Breast epithelium (tissue), 4 donors: ENCODE measurements around the gene HMGCR. TPM values are rescaled to one million over a fixed set of nuclear protein-coding genes. Genes with fewer than 3 reads are reported as not detected.
"Not testable (repeated sequence)": the region's sequence is repeated elsewhere in the genome, so short reads cannot be mapped to it uniquely, and the experiment has no call there.

Experiments
- DNase-seq, 2 donors: peaks; one replicate each; pipeline ENCODE4 v3.0.0-alpha.2; 2019; ENCODE audit warnings: low spot score in 2 of 2
- H3K27ac ChIP-seq, 2 donors: fragments of 200-600 bp; sonication (generic) in 1 of 2; one replicate each; pipeline ENCODE4 v1.5.1; 2016 to 2019; ENCODE audit warnings: mild to moderate bottlenecking in 1 of 2
- H3K27me3 ChIP-seq, 2 donors: fragments of 200-600 bp; sonication (generic) in 1 of 2; one replicate each; pipeline versions ENCODE4 v1.5.1 to v1.6.0; 2017 to 2019; ENCODE audit warnings: control low read depth in 1 of 2, mild to moderate bottlenecking in 1 of 2
- H3K36me3 ChIP-seq: fragments of 200-600 bp; one replicate; pipeline ENCODE4 v1.5.1; 2019
- H3K4me1 ChIP-seq, 2 donors: fragments of 200-600 bp; sonication (generic); one replicate each; pipeline ENCODE4 v1.5.1; 2016 to 2019; ENCODE audit warnings: control low read depth in 1 of 2
- H3K4me3 ChIP-seq, 3 donors: fragments of 200-600 bp; sonication (generic); 1 replicate in 2 of 3; 2 replicates in 1 of 3; pipeline ENCODE4 v1.5.1; 2016 to 2019; ENCODE audit warnings: mild to moderate bottlenecking in 3 of 3, moderate library complexity in 2 of 3
- H3K9me3 ChIP-seq, 2 donors: fragments of 200-600 bp; sonication (generic) in 1 of 2; one replicate each; pipeline ENCODE4 v1.5.1; 2016 to 2019; ENCODE audit warnings: control low read depth in 1 of 2
- CTCF ChIP-seq, 3 donors: fragments of 450-650 bp; IDR thresholded peaks; one replicate each; pipeline ENCODE4 v1.5.1; 2016 to 2017; ENCODE audit warnings: antibody characterized with exemption in 3 of 3, mild to moderate bottlenecking in 3 of 3, moderate library complexity in 3 of 3
- POLR2A ChIP-seq: fragments of 450-650 bp; IDR thresholded peaks from one replicate; pipeline ENCODE4 v1.6.1; 2016; ENCODE audit warnings: antibody characterized with exemption, mild to moderate bottlenecking, moderate library complexity
- POLR2AphosphoS5 ChIP-seq, 3 donors: sonication (generic); formaldehyde crosslinking; IDR thresholded peaks; one replicate each; pipeline ENCODE4 v1.6.1; 2017; ENCODE audit warnings: antibody characterized with exemption in 3 of 3
- intact Hi-C: fragments of 100-400 bp; cut with DNase I; formaldehyde crosslinking; loops from one replicate; pipeline ENCODE4 v1.15.1; 2023; ENCODE audit warnings: low total_unique reads
- total RNA-seq, 3 donors: library from RNA; depleted of rRNA; stranded (reverse); fragments of >200 nt; gene quantifications; one replicate each; pipeline ENCODE4 v1.1.0, GENCODE V29; 2016

The HMGCR gene
- total RNA-seq, 3 donors from 2014 or later = 12.8 to 34.0 (median 16.5) TPM

GRCh38 chr5:75310212-75310611 lies 26.8 kb upstream of the HMGCR start:
- H3K9me3 ChIP-seq = no peaks in the 10 kb centered on the region
- no peaks in the 10 kb centered on the region for H3K4me1 ChIP-seq
- no peak overlapping the region for H3K4me3 ChIP-seq
- intact Hi-C loops = no loop called here
- no peak for TF ChIP-seq CTCF (IDR thresholded peaks at IDR 0.05)
- no peak for TF ChIP-seq POLR2A
- TF ChIP-seq POLR2AphosphoS5 (IDR thresholded peaks at IDR 0.05) = no peak
- DNase-seq = no peak
- no peaks in the 10 kb centered on the region for H3K36me3 ChIP-seq
- H3K27ac ChIP-seq = no peak overlapping the region
- H3K27me3 ChIP-seq = no peaks in the 10 kb centered on the region

- H3K4me3 ChIP-seq, H3K9me3 ChIP-seq, H3K36me3 ChIP-seq, H3K4me1 ChIP-seq, intact Hi-C loops, H3K27me3 ChIP-seq, H3K27ac ChIP-seq, DNase-seq: not testable (repeated sequence)
Measured at GRCh38 chr5:75319148-75319547, 17.9 kb upstream of the HMGCR start.

GRCh38 chr5:75319638-75320037 lies 17.4 kb upstream of the HMGCR start:
- H3K4me3 ChIP-seq = no peak overlapping the region
- no peaks in the 10 kb centered on the region for H3K36me3 ChIP-seq
- TF ChIP-seq POLR2A = no peak
- TF ChIP-seq POLR2AphosphoS5 (IDR thresholded peaks at IDR 0.05) = no peak
- TF ChIP-seq CTCF (IDR thresholded peaks at IDR 0.05) = no peak
- H3K27me3 ChIP-seq = no peaks in the 10 kb centered on the region
- no peak overlapping the region for H3K27ac ChIP-seq
- H3K9me3 ChIP-seq = no peaks in the 10 kb centered on the region
- intact Hi-C loops = no loop called here
- H3K4me1 ChIP-seq = no peaks in the 10 kb centered on the region
- DNase-seq = no peak

- H3K9me3 ChIP-seq = no peaks in the 10 kb centered on the region
- no peak overlapping the region for H3K27ac ChIP-seq
- H3K4me3 ChIP-seq = no peak overlapping the region
- no peaks in the 10 kb centered on the region for H3K36me3 ChIP-seq
- no peaks in the 10 kb centered on the region for H3K4me1 ChIP-seq
- H3K27me3 ChIP-seq = no peaks in the 10 kb centered on the region
- intact Hi-C loops = no loop called here
- TF ChIP-seq POLR2A (no peak), POLR2AphosphoS5 (IDR thresholded peaks at IDR 0.05) (no peak), CTCF (IDR thresholded peaks at IDR 0.05) (no peak)
- no peak for DNase-seq
Measured at GRCh38 chr5:75320371-75320770, 16.6 kb upstream of the HMGCR start.

- Histone ChIP-seq H3K27ac (no peak overlapping the region), H3K27me3 (no peaks in the 10 kb centered on the region), H3K4me3 (no peak overlapping the region), H3K36me3 (no peaks in the 10 kb centered on the region), H3K4me1 (no peaks in the 10 kb centered on the region), H3K9me3 (no peaks in the 10 kb centered on the region)
- intact Hi-C loops = no loop called here
- DNase-seq = no peak
- no peak for TF ChIP-seq POLR2A
- no peak for TF ChIP-seq POLR2AphosphoS5 (IDR thresholded peaks at IDR 0.05)
- TF ChIP-seq CTCF (IDR thresholded peaks at IDR 0.05) = no peak
Measured at GRCh38 chr5:75322066-75322465, 15.0 kb upstream of the HMGCR start.

GRCh38 chr5:75324791-75325190 lies 12.2 kb upstream of the HMGCR start:
- DNase-seq = no peak
- no peaks in the 10 kb centered on the region for H3K4me1 ChIP-seq
- no peaks in the 10 kb centered on the region for H3K36me3 ChIP-seq
- no peak overlapping the region for H3K27ac ChIP-seq
- no peaks in the 10 kb centered on the region for H3K9me3 ChIP-seq
- H3K27me3 ChIP-seq = no peaks in the 10 kb centered on the region
- H3K4me3 ChIP-seq = no peak overlapping the region
- intact Hi-C loops = no loop called here
- no peak for TF ChIP-seq POLR2AphosphoS5 (IDR thresholded peaks at IDR 0.05)
- TF ChIP-seq POLR2A = no peak
